ENCODE results near the gene PRKCZ. TPM values are rescaled to one million over a fixed set of nuclear protein-coding genes. Genes with fewer than 3 reads are reported as not detected.

PRKCZ gene
- total RNA-seq, 1 donor: 0.72 TPM

- peaks cover 7% of the 10 kb centered on the region for H3K36me3 ChIP-seq (ENCODE audit: insufficient read depth, low read length)
- H4K20me1 ChIP-seq (ENCODE audit: insufficient read depth, low read length): peaks cover 44% of the 10 kb centered on the region
- TF ChIP-seq CTCF (IDR thresholded peaks at IDR 0.05; ENCODE audit: extremely low read depth, low read depth, low read length): no peak
- H3K79me2 ChIP-seq (ENCODE audit: insufficient read depth, low read length): peaks cover 48% of the 10 kb centered on the region
- H3K9me3 ChIP-seq (ENCODE audit: low read depth, low read length): no peaks in the 10 kb centered on the region
- peak within 1 kb of the TSS; percentile 82 for H3K27ac ChIP-seq (ENCODE audit: low read depth, low read length)
- H3K4me1 ChIP-seq (ENCODE audit: insufficient read depth, low read length): peaks cover 19% of the 10 kb centered on the region
- H3K4me3 ChIP-seq (ENCODE audit: insufficient read depth, low read length): peak within 1 kb of the TSS; percentile 88
- peak; percentile 90 for DNase-seq (ENCODE audit: insufficient read length, low spot score, missing footprints)
- H3K27me3 ChIP-seq (ENCODE audit: insufficient read depth, low read length): no peaks in the 10 kb centered on the region
- H3K4me2 ChIP-seq (ENCODE audit: insufficient read depth, low read length): peak within 1 kb of the TSS; percentile 85
- peak within 1 kb of the TSS; percentile 72 for H2AFZ ChIP-seq (ENCODE audit: low read length)
Measured at GRCh38 chr1:2228157-2228594, 178.0 kb downstream of the PRKCZ start, which contains the start of gene SKI. Gene SKI (plus strand): TSS chr1:2228319. CDS start chr1:2228767, 448 bp downstream.

DNA sequence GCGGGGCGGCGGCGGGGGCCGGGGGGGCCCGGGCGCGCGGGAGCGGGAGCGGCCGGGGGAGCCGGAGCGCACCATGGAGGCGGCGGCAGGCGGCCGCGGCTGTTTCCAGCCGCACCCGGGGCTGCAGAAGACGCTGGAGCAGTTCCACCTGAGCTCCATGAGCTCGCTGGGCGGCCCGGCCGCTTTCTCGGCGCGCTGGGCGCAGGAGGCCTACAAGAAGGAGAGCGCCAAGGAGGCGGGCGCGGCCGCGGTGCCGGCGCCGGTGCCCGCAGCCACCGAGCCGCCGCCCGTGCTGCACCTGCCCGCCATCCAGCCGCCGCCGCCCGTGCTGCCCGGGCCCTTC lies 178.5 kb downstream of the PRKCZ start:
- H3K27ac ChIP-seq (ENCODE audit: low read depth, low read length): no peak overlapping the region
- no peak for TF ChIP-seq CTCF (IDR thresholded peaks at IDR 0.05; ENCODE audit: extremely low read depth, low read depth, low read length)
- peak; percentile 85 for DNase-seq (ENCODE audit: insufficient read length, low spot score, missing footprints)

GRCh38 chr1:2229037-2229864 lies 179.0 kb downstream of the PRKCZ start:
- DNase-seq (ENCODE audit: insufficient read length, low spot score, missing footprints): peak; percentile 92
- Histone ChIP-seq H3K4me1 (ENCODE audit: insufficient read depth, low read length) (peaks cover 30% of the 10 kb centered on the region), H3K27me3 (ENCODE audit: insufficient read depth, low read length) (no peaks in the 10 kb centered on the region), H3K9me3 (ENCODE audit: low read depth, low read length) (no peaks in the 10 kb centered on the region), H2AFZ (ENCODE audit: low read length) (no peak overlapping the region), H3K36me3 (ENCODE audit: insufficient read depth, low read length) (peaks cover 7% of the 10 kb centered on the region), H3K27ac (ENCODE audit: low read depth, low read length) (peak overlapping the region; percentile 69), H4K20me1 (ENCODE audit: insufficient read depth, low read length) (peaks cover 55% of the 10 kb centered on the region), H3K4me2 (ENCODE audit: insufficient read depth, low read length) (peak overlapping the region; percentile 85), H3K4me3 (ENCODE audit: insufficient read depth, low read length) (peak overlapping the region; percentile 88), H3K79me2 (ENCODE audit: insufficient read depth, low read length) (peaks cover 59% of the 10 kb centered on the region)
- no peak for TF ChIP-seq CTCF (IDR thresholded peaks at IDR 0.05; ENCODE audit: extremely low read depth, low read depth, low read length)

More for the DNA sequence above, 178.5 kb downstream of the PRKCZ start:
- Histone ChIP-seq H3K4me3 (ENCODE audit: insufficient read depth, low read length) (peak overlapping the region; percentile 88), H3K4me2 (ENCODE audit: insufficient read depth, low read length) (peak overlapping the region; percentile 85), H3K79me2 (ENCODE audit: insufficient read depth, low read length) (peaks cover 53% of the 10 kb centered on the region), H3K4me1 (ENCODE audit: insufficient read depth, low read length) (peaks cover 24% of the 10 kb centered on the region), H3K36me3 (ENCODE audit: insufficient read depth, low read length) (peaks cover 7% of the 10 kb centered on the region), H3K9me3 (ENCODE audit: low read depth, low read length) (no peaks in the 10 kb centered on the region), H4K20me1 (ENCODE audit: insufficient read depth, low read length) (peaks cover 49% of the 10 kb centered on the region), H3K27me3 (ENCODE audit: insufficient read depth, low read length) (no peaks in the 10 kb centered on the region), H2AFZ (ENCODE audit: low read length) (no peak overlapping the region)

Measured in osteoblast (primary cell).